GM19193 (cell line): ENCODE data around the gene PRKAR2B.

ENCODE experiments used
- POLR2A ChIP-seq: IDR thresholded peaks from 4 replicates; pipeline ENCODE4 v1.6.1; 2011; ENCODE audit not compliant: insufficient read depth, insufficient read length; ENCODE audit errors: extremely low read depth

PRKAR2B gene

GRCh38 chr7:107039199-107039900, 5.2 kb upstream of the PRKAR2B start:
- TF ChIP-seq POLR2A: no peak

GRCh38 chr7:107041097-107041496, 3.4 kb upstream of the PRKAR2B start:
- TF ChIP-seq POLR2A: no peak

GRCh38 chr7:107043491-107043890, 1.0 kb upstream of the PRKAR2B start:
- TF ChIP-seq POLR2A: no peak

DNA sequence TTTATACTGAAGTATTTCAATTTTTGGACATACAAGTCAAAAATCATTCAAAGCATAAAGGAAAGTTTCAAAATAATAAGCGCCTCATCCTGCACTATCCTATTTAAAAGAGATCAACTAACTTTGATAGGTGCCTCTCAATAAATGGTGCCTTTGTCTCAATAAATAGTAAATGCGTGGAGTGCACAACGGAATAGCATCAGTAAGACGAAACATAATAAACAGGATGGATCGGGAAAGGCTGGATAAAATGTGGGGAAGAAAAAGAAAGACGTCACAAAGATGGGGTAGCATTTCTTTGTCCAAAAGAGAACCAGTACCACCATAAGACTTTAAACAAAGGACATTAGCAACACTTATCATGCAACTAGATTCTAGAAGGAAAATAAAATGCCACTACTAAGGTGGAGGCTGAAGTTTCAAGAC, 571 bp upstream of the PRKAR2B start:
- no peak for TF ChIP-seq POLR2A

DNA sequence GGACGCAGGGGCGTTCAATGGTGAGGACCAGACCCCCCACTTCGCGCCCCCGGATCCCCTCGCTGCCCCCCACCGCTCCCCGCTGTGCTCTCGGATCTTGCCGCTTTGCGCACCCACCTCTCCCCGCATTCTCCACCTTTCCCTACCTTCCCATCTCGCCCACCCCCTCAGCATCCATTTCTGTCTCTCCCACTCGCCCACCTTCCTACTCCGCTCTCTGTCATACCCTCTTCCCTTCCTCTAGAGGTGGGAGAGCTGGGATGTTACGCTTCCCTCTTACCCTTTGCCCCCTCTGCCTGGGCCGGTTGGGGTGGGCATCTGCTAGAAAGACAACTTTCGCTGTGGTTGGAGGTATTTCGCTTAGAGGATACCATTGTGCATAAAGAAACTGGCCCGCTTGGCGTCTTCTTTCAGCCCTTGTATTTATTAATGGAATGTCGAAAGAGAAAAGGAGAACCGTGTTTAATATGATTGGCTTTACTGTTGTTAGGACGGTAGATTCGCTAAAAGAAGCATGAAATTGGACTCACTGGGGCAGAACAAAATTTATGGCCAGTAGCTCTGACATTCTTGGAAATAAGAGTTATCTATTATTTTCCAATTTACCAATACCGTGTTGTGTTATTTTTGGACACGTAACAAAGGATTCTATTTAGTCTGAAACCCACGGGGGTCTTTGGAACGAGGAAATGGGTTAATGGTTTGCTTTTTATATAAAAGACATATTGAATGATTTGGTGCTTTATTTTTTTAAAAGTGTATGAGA, 873 bp downstream of the PRKAR2B start:
- TF ChIP-seq POLR2A: no peak

GRCh38 chr7:107045980-107046379, 1.5 kb downstream of the PRKAR2B start:
- no peak for TF ChIP-seq POLR2A

DNA sequence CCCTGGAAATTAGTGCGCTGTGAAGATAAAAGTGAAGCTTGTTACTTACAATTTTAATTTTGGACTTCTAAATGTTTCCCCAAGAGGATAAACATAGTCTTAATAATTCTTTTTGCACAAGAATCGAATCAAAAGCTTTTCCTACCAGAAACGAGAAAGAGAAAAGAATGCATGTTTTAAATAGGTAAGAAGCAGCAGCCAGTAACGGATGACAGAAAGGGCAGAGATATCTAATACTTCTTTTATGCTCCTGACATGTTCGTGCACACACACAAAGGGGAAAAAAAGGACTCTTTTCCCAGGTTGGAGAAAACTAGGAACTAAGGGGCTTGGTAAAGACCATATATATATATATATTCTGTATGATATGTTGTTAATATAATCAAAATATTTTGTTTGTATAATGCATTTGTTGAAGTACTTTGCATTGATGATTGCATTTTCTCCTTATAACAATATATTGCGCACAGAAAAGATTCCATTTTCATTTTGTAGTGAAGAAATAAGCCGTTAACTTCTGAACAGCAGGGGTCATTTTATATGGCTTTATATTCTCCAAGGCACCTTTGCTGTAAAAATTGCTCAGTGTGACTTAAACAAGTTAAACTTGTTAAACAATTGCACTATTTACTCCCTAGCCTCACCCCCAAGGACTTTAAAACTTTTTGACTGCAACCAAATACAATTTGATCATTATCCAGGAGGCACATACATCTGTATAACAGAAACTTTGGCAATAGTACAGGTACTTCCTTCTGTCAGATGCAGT, 2.2 kb downstream of the PRKAR2B start:
- no peak for TF ChIP-seq POLR2A

DNA sequence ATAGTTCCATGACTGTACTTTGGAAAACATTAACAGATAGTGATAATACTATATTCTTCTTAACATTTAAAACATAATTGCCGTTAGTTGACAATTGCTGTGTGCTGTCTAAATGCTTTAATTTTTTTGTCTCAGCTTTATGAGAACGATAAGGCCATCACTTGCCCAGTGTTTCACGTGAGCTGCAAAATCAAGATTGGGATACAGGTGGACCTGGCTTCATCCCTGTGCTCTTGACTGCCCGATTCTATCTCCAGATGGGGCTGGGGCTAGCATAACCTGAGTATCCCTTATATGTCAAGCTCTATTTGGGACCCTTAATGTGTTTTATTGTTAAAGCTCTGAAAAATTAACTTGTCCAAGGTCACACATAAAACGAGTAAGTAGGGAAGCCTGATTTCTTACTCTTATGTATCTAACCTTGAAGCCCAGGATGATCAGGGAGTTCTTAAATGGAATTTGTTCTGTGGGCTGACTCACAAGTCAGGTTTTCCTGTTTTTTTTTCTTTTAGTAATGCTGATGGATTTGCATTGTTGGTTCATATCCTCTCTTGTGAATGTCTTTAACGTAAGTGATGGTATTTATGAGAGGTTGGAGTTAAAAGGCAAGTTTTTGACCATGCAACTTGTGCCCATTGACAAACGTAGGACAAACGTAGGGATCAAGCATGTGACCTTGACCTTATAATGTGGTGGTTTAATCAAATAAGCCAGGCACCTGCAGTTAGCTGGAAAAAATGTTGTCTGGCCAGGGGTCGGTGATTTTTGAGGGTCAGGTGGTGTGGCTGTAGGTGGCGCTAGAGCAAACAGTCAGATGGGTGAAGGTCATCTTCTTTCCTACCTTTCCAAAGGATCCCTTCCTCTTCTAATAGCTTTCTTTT, 3.6 kb downstream of the PRKAR2B start:
- no peak for TF ChIP-seq POLR2A

DNA sequence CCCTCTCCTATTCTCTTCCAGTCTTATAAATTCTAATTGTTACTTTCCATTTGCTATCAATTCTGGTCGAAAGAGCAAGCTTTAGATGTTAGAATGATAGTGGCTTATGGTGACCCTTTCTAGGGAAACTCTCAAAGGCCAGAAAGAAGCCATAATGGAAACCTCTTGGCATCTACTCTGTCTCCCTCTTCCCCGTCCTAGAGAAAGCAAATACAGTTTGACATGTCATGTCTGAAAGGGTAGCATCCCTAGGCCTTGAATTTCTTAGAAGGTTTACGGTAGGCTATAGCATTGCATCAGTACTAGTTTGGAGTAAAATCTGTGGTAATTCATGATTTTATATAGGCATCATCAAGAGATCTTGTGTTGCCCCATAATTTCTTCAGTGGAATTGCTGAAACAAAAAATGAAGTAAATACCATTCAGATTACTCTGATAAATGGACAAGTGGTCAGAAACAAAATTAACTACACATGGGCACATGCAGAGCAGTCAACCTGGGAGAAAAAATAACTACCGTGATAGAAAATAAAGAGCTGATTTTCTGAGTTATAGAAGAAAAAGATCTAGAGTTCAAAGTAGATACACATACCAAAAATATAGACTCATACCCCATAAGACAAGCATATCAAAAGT, 4.4 kb downstream of the PRKAR2B start:
- TF ChIP-seq POLR2A: no peak

GRCh38 chr7:107049480-107049879, 5.0 kb downstream of the PRKAR2B start:
- TF ChIP-seq POLR2A: no peak

DNA sequence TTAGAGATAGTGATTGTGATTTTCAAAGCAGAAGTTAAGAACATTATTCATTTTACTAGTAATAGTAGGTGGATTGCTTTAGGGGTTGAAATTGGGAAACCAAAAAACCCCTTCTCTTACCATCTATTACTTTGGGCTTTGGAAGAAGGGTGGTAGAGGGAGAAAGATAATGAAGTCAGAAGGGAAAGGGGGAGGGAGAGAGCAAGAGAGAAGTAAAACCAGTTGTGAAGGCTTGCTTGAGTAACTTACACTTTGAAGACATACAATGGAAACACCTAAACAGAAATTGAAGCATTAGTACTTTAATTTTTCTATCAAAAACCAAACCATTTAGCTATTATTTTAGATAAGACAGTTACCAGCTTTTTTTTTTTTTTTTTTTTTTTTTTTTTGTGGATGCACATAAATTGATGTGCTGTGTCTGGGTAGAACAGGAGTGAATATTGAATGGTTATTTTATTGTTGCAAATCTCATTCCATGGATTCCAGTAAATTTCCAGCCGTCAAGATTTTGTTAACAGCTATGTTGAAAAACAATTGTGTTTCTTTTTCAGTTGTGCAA, 5.5 kb downstream of the PRKAR2B start:
- TF ChIP-seq POLR2A: no peak

GRCh38 chr7:107051376-107051775, 6.9 kb downstream of the PRKAR2B start:
- TF ChIP-seq POLR2A: no peak

DNA sequence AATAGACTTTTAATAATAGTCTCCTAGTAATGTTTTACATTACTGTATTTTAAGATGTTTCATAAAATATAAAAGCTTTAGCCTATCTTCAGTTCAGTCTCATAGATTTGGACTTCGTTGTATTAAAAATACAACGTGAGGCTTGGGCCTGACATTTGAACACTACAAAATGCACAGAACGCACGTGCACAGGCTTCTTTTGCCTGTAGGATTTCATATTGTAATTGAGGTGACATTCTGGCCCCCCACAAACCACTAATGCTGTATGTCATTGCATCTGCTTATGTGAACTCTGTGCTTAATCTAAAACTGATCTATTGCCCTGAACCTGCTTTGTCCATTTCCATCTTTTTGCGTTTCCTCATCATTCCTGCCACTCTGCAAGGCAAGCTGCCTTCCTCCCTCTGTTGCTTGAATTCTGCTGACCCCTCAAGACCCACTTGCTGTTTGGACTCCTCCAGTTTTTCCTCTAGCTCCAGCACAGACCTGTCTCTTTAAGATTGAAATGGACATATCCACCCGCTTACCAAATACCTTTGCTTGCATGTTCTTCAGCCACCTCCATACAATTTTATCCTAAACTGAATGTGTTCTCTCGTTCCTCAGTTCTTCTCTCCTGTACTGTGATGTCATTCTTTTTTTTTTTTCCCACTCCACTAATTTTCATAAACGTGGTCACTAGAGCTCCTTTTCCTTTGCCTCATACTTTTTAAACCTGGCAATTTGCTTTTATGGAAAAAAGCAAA, 12.4 kb downstream of the PRKAR2B start:
- no peak for TF ChIP-seq POLR2A

- no peak for TF ChIP-seq POLR2A
Observed at GRCh38 chr7:107057474-107057833, 12.9 kb downstream of the PRKAR2B start.

GRCh38 chr7:107059468-107059867, 15.0 kb downstream of the PRKAR2B start:
- no peak for TF ChIP-seq POLR2A
